Osteocyte (in vitro differentiated cells): Measurements from ENCODE around the gene VTI1B. TPM values are rescaled to one million over a fixed set of nuclear protein-coding genes. Genes with fewer than 3 reads are reported as not detected.
A peak's percentile ranks its signal among the peaks of the same experiment; 100 is the strongest.
"Not testable (repeated sequence)": the region's sequence is repeated elsewhere in the genome, so short reads cannot be mapped to it uniquely, and the experiment has no call there.

Experiments
- DNase-seq: peaks from one replicate; pipeline ENCODE4 v3.0.0; 2021; ENCODE audit warnings: mixed read lengths; ENCODE audit not compliant: unreplicated experiment; ENCODE audit errors: extremely low spot score
- H3K27ac Mint-ChIP-seq: one replicate; pipeline ENCODE4 v1.8.0; 2021; ENCODE audit warnings: mild to moderate bottlenecking, mixed read lengths; ENCODE audit not compliant: unreplicated experiment
- H3K27me3 Mint-ChIP-seq: one replicate; pipeline ENCODE4 v1.8.0; 2021; ENCODE audit warnings: mixed read lengths; ENCODE audit not compliant: unreplicated experiment
- H3K36me3 Mint-ChIP-seq: one replicate; pipeline ENCODE4 v1.8.0; 2021; ENCODE audit warnings: mixed read lengths; ENCODE audit not compliant: unreplicated experiment
- H3K4me1 Mint-ChIP-seq: one replicate; pipeline ENCODE4 v1.8.0; 2021; ENCODE audit warnings: mixed read lengths; ENCODE audit not compliant: unreplicated experiment
- H3K4me3 Mint-ChIP-seq: one replicate; pipeline ENCODE4 v1.8.0; 2021; ENCODE audit warnings: mild to moderate bottlenecking, moderate library complexity, mixed read lengths; ENCODE audit not compliant: unreplicated experiment
- H3K9me3 Mint-ChIP-seq: one replicate; pipeline ENCODE4 v1.8.0; 2021; ENCODE audit warnings: mixed read lengths; ENCODE audit not compliant: unreplicated experiment
- CTCF ChIP-seq: fragments of 200-600 bp; sonication (generic); IDR thresholded peaks from 2 replicates; pipeline ENCODE4 v1.5.0; 2021; ENCODE audit warnings: antibody characterized with exemption, mild to moderate bottlenecking, moderate library complexity
- total RNA-seq: library from RNA; stranded (reverse); gene quantifications from 2 replicates; pipeline ENCODE4 v1.2.1, GENCODE V29; 2021

Gene VTI1B
- total RNA-seq, 1 donor from 2014 or later, result 89.3 TPM

GRCh38 chr14:67636361-67636919 is 38.0 kb downstream of the VTI1B start:
- TF ChIP-seq CTCF, result no peak
- H3K9me3 Mint-ChIP-seq, result no peaks in the 10 kb centered on the region

DNA sequence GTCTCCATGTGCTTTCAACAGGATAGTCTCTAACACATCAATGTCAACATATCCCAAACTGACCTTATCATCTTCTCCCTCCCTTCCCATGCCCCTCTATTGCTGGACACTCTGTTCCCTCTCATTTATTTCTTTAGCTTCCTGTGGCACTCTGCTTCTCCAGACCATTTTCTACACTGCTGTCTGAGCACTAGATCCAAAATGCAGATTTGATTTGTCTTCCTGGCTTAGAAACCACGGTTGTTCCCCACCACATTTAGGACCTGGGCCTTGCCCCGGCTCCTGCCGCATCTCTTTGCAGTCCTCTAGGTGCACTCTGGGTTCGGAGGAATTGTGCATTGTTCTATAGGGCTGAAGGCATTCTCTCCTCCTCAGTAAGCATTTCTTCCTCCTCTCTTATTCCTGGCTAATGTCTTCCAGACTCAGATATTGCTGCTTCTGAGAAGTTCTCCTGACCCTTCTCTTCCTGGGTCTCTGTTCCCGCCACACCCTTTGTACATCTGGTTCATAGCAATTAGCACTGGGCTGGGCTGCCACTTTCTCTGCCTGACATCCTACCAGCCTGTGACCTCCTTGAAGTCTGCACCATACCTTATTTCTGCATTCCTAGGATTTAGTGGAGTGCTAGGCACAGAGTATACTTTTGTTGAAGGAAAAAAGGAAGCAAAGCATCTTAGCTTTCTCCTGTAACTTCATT is 40.8 kb downstream of the VTI1B start:
- Mint-ChIP-seq H3K4me3 (no peak overlapping the region), H3K27me3 (no peaks in the 10 kb centered on the region)
- no peak for TF ChIP-seq CTCF

More at GRCh38 chr14:67636361-67636919, 38.0 kb downstream of the VTI1B start:
- Mint-ChIP-seq H3K4me3 (no peak overlapping the region), H3K27ac (peak overlapping the region; percentile 34), H3K36me3 (no peaks in the 10 kb centered on the region), H3K4me1 (peaks cover 8% of the 10 kb centered on the region), H3K27me3 (no peaks in the 10 kb centered on the region)
- DNase-seq, result no peak

GRCh38 chr14:67630938-67631337 is 43.5 kb downstream of the VTI1B start:
- Mint-ChIP-seq H3K36me3 (no peaks in the 10 kb centered on the region), H3K4me1 (peaks cover 7% of the 10 kb centered on the region), H3K27me3 (no peaks in the 10 kb centered on the region), H3K4me3 (no peak overlapping the region), H3K9me3 (no peaks in the 10 kb centered on the region), H3K27ac (no peak overlapping the region)
- DNase-seq, result no peak
- no peak for TF ChIP-seq CTCF

More for the DNA sequence above, 40.8 kb downstream of the VTI1B start:
- Mint-ChIP-seq H3K36me3 (no peaks in the 10 kb centered on the region), H3K27ac (no peak overlapping the region), H3K4me1 (peaks cover 8% of the 10 kb centered on the region), H3K9me3 (no peaks in the 10 kb centered on the region)
- DNase-seq, result no peak

DNA sequence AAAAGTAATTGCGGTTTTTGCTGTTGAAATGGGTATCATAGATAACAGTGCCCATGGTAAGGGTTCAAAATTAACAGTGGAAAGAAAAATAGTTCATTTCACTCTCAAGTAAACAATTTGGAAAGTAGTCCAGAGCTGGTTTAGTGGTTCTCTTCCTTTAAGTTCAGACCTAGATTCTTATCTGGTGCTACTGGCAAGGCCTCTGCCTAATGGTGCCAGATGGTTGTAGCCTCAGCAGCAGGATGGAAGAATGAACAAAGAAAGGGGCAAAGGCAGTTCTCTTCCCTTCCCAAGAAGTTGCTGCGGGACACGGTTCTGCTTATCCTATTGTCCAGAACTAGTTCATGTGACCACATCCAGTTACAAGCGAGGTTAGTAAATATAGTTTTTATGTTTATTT is 44.2 kb downstream of the VTI1B start:
- Mint-ChIP-seq H3K9me3 (no peaks in the 10 kb centered on the region), H3K4me3 (no peak overlapping the region), H3K36me3 (no peaks in the 10 kb centered on the region), H3K27ac (no peak overlapping the region), H3K27me3 (no peaks in the 10 kb centered on the region), H3K4me1 (peaks cover 7% of the 10 kb centered on the region)
- DNase-seq, result no peak
- no peak for TF ChIP-seq CTCF

- Mint-ChIP-seq H3K4me1 (peaks cover 9% of the 10 kb centered on the region), H3K4me3 (no peak overlapping the region), H3K36me3 (peaks cover 3% of the 10 kb centered on the region), H3K27ac (no peak overlapping the region), H3K27me3 (no peaks in the 10 kb centered on the region), H3K9me3 (no peaks in the 10 kb centered on the region)
- TF ChIP-seq CTCF, result no peak
- no peak for DNase-seq
These were observed 46.9 kb downstream of the VTI1B start for GRCh38 chr14:67627519-67627918.

GRCh38 chr14:67626131-67626530 is 48.3 kb downstream of the VTI1B start:
- H3K9me3 Mint-ChIP-seq, H3K4me3 Mint-ChIP-seq, H3K27ac Mint-ChIP-seq, DNase-seq, H3K27me3 Mint-ChIP-seq, H3K36me3 Mint-ChIP-seq: not testable (repeated sequence)
- peaks cover 14% of the 10 kb centered on the region for H3K4me1 Mint-ChIP-seq
